ENCODE data around the gene TMEM94.
"Not testable (repeated sequence)": the region's sequence is repeated elsewhere in the genome, so short reads cannot be mapped to it uniquely, and the experiment has no call there.

TMEM94 gene

DNA sequence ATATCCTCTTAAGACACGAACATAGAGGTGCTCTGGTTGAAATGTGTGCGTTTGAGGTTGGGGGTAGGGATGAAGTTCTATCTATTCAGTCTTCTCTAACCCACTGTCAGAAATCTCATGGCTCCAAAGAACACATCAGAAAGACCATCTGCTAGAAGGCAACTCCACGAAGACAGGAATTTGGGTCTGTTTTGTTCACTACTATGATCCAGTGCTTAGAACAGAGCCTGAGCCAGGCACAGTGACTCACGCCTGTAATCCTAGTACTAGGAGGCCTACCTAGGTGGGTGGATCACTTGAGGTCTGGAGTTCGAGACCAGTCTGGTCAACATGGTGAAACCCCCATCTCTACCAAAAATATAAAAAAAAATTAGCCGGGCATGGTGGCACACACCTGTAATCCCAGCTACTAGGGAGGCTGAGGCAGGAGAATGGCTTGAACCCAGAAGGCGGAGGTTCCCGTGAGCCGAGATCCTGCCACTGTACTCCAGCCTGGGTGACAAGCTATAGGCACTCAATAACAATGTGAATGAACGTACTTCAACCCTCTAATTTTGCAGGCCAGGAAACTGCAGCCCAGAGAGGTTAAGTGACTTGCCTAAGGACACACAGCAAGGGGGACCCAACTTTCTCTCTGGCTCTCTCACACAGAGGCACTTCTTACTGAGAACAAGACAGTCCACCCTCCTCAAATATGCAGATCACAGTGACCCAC, 56.6 kb downstream of the TMEM94 start:
- no peak for DNase-seq

DNA sequence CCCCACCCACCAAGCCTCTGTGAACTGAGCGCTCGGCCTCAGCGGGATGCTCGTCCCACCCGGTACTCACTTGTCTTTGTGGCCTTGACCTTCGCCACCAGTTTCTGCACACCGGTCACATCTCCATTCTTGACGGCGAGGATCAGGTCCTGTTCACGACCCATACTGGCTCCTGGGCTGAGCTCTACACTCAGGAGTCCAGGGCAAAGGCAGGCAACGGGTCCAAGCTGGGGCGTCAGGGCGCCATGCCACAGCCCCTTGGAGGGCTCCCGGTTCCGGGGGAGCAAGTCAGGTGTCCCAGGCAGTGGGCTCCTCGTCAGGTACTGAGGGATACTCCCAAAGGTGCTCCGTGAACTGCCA, 57.2 kb downstream of the TMEM94 start:
- DNase-seq = no peak

DNA sequence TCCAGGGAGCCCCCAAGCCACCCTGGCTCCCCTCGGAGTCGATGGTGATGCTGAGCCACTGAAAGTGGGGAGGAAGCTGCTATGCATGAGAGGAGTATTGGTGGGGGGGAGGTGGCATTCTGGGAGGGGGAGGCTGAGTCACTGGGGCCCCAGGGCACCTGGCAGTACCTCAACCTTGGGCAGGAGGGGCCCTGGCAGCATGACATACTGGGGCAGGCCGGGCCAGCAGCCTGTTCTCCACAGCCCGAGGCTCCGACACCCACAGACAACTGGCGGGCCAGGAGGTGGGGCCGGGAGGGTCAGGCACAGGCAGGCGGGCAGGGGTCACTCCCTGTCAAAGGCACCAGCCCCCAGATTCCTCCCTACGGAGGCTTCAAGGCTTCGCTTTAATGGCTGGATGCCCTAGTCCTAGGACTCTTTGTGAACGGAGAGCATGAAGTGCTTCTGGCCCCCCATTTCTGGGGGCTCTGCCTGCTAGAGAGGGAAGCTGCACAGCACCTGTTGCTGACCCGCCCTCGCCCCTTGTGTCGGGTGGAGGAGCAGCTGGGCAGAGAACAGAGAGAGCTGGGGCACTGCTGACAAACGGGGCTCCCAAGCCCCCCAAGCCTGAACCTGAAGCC, 58.0 kb downstream of the TMEM94 start:
- no peak for DNase-seq

DNA sequence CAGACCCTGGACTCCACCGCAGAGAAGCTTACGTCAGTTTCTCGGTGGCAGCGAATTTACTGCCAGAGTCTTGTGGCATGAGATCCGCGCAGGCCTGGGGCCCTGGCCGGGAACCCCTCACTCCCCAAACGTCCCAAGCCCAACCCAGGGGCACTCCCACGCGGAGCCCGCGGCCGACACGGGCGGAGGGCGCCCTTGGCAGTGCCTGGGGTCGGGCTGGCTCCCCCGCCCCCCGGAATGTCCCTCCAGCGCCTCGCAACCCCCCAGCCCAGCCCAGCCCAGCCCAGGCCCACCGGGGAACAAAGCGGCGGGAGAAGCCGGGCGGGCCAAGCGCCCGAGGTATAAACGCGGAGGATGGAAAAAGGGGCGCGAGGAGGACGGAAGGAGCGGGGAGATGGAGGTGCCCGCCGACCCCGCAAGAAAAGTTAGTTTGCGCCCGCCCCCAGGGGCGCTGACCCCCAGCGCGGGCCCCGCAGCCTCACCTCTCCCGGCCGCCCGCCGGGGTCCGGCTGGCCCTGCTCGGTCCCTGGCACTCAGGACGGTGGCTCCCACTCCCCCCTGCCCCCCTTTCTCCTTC, 58.6 kb downstream of the TMEM94 start:
- no peak for DNase-seq

DNA sequence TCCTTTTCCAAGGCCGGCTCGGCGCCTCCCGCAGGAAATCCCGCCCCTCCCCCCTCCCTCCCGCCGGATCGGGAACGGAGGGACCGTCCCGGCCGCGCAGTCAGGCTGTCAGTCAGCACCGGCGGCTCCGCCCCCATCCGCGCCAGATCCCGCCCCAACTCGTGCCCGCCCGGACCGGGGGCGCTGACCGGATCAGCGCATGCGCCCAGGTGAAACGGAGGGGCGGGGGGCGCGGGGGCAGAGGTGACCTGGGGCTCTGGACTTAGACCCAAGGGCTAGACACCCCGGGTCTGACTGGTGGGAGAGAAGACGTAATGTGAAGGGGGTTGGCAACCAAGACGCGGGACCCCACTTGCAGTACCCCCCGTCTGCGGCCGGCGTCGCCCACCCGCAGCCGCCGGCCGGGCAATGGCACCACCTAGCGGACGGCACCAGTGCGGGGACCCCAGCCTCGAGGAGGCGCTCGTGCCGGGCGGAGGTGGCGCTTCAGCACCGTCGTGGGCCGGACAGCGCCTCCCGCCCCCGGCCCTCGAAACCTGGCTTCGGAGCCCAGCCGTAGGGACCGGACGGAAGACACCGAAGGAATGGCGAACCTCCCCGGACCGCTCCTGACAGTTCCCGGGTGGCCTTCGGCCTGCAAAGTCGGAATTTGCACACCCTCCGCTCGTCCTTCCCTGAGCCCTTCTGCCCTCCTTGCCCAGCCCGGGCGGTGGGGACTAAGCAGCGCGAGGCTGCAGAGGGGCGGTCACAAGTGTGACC, 59.2 kb downstream of the TMEM94 start, which contains the start of gene CASKIN2:
TSS of gene CASKIN2 (minus strand) at position 42 of the 759 bp plus-strand sequence. CDS start 1,733 bp downstream, outside the sequence.
- peak; percentile 87 for DNase-seq

DNA sequence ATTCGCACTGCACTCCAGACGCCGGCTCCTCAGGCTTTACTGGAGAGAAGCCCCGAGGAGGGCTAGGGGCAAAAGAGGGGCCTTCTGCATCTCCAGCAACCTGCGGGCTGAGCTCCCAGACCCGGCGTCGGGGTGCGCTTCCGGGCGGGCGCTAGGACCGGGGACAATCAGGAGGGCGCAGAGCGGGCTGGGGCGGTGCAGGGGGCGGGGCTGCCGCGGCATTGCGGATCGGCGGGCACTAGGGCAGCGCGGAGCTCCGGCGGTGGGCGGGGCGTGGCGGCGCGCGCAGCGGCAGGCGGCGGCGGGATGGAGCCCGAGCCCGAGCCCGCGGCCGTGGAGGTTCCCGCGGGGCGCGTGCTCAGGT, 59.8 kb downstream of the TMEM94 start, which contains the start of gene TSEN54:
TSS of gene TSEN54 (plus strand) at position 274 of the 364 bp plus-strand sequence. CDS start at position 307, 33 bp downstream.
- peak; percentile 87 for DNase-seq

DNA sequence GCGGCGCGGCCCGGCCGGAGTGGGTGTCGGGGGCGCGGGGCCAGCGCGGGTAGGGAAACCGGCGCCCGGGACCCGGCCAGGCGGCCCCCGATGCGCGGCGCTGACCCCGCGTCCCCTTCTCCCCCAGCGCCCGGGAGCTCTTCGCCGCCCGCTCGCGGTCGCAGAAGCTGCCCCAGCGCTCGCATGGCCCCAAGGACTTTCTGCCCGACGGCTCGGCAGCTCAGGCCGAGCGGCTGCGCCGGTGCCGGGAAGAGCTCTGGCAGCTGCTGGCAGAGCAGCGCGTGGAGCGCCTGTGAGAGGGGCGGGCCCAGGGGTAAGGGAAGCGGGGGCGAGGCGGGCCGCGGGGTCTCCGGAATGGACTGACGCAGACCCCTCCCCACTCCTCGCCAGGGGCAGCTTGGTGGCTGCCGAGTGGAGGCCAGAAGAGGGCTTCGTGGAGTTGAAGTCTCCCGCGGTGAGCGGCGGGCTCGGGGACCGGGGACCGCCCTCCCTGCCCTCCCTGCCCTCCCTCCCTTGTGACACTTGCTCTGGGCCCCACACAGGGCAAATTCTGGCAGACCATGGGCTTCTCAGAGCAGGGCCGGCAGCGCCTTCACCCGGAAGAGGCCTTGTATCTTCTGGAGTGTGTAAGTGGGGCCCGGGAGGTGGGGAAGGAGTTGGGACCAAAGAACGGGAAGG, 60.3 kb downstream of the TMEM94 start:
- no peak for DNase-seq

DNA sequence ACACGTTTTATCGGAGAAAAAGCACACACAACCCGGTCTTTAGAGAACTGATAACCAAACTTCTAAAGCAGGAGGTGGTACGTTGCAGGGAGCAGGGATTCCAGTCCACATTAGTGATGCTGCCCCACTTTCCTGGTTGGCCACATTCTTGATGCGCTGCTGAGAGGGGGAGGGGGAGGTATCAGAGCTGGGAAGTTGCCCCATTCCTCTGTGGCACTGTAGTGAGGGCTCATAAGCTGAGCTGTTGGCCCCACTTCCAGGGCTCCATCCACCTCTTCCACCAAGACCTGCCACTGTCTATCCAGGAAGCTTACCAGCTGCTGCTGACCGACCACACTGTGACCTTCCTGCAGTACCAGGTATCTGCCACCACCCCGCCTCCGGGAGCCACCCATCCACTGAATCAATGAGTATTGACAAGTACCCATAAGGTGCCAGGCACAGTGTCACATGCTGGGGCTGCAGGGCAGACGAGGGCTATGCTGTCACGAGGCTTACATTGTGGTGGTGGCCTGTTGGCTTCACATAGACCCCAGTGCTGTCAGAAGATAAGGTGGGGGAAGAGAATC, 60.9 kb downstream of the TMEM94 start:
- DNase-seq = no peak

DNA sequence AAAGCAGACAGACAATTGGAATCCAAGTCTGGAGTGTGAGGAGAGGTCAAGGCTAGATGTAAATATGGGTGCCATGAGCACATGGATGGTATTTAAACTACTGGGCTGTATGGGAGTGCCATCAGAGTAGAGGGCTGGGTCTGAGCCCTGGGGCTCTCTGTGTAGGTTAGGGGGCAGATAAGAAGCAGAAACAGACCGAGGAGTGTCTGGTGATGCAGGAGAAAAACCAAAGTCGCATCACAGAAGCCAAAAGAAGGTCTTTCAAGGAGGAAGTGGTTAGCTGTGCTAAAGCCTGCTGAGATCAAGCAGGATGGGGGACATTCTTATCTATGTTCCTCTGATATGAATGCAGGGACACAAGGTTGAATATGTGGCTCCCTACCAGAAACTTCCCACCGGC, 61.8 kb downstream of the TMEM94 start:
- DNase-seq = no peak

DNA sequence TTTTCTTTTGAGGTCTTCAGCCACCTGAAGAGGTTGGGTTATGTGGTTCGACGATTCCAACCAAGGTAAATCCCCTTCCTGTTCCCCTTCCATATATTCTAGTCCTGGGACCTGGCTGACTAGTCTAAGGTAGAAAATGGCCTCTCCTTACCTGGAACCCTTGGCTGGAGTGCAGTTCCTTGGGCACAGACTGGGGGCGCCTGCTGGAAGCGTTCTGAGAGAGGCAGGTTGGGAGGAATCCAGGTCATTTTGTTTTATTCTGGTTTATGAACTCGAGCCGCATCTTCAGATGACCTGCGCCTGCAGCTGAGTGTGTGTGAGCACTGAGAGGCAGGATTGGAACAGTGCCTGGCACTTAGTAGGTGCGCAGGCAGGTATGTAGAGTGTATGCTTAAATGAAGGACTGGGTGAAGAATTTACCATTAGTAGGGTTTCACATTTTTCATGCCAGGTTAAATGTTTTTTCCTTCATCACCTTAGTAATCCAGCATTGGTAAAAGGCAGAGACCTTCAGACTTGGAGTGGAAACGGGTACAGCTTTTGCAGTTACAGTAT, 62.6 kb downstream of the TMEM94 start:
- no peak for DNase-seq

DNA sequence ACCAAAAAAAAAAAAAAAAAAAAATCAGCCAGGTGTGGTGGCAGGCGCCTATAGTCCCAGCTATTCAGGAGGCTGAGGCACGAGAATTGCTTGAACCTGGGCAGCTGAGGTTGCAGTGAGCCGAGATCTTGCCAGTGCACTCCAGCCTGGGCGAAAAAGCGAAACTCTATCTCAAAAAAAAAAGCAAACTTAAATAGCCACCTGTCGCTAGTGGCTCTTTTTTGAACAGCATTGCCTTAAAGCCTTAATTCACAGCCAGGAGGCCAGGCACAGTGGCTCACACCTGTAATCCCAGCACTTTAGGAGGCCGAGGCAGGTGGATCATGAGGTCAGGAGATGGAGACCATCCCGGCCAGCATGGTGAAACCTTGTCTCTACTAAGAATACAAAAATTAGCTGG, 64.0 kb downstream of the TMEM94 start:
- not testable (repeated sequence) for DNase-seq

DNA sequence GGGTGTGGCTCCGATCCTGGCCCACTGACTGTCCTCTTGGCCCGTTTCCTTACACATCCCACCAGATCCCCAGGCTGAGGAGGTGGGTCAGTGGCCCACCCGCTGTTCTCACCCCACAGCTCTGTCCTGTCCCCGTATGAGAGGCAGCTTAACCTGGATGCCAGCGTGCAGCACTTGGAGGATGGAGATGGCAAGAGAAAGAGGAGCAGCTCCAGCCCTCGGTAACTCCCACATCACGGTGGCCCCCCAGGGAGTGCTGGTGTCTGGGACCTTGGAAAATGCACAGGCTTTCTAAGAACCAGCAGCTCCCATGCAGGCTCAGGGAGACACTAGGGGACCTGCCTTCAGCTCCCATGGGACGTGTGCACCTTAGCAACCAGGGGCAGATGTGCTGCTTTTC, 64.9 kb downstream of the TMEM94 start:
- no peak for DNase-seq

DNA sequence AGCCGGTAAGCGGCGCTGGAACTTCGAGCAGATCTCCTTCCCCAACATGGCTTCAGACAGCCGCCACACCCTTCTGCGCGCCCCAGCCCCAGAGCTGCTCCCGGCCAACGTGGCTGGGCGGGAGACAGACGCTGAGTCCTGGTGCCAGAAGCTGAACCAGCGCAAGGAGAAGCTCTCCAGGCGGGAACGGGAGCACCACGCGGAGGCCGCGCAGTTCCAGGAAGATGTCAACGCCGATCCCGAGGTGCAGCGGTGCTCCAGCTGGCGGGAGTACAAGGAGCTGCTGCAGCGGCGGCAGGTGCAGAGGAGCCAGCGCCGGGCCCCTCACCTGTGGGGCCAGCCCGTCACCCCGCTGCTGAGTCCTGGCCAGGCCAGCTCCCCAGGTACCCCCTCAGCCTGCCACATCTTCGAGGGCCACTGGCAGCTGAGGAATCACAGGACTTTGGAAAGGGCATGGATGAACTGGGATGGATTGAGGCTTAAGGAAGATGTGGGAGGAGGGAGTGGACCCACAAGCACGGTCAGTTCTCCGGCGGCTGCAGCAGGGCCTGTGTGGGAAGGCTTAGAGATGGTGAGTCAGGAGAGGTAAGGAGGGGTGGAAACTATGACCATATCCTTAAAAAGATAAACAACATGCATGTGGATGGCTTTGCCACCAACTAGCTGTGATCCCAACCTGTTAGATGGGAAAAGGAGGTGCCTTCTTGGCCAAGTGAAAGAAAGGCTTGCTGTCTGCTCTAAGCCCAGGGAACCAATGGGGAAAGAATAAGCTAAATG, 65.7 kb downstream of the TMEM94 start:
- no peak for DNase-seq

DNA sequence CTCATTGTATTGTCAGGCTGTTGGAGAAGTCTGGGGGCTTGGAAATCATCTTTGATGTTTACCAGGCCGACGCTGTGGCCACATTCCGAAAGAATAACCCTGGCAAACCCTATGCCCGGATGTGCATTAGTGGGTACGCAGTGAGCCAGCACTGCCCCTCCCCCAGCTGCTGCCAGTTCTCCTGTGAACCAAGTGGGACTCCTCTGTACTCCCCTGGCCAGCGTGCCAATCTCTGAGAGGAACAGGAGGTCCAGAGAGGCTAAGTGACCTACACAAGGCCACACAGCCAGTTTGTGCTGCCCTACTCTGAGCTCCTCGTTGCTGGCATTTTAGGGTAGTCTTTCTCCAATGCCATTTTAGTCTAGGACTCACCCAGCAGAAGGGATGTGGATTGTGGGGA, 67.2 kb downstream of the TMEM94 start:
- no peak for DNase-seq

DNA sequence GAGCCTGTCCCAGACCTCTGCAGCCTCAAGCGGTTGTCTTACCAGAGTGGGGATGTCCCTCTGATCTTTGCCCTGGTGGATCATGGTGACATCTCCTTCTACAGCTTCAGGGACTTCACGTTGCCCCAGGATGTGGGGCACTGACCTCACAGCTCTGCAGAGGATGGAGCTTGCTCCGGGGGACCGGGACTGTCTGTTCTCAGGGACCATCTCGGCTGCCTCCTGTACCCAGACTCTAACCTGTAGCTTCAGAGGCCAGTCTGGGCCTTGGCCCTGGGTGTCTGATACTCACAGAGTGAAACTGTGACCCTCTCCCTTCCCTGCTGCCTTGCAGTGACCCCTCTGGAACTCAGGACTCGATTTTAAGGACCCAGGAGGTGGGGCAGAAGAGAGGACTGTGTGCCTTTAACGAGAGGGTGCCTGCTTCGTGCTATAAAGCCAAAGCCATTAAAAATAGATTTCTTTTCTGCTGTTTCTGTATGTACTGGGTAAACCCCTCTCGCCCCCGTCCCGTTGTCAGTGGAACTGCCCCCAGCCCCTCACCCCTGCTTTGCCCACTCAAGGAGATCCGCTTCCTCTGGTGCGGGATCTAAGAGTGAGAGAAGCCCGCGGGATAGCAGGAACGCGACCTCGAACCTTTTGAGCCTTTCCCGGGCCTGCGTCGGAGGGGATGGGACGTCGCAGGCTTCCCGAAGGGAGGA, 68.0 kb downstream of the TMEM94 start:
- no peak for DNase-seq

DNA sequence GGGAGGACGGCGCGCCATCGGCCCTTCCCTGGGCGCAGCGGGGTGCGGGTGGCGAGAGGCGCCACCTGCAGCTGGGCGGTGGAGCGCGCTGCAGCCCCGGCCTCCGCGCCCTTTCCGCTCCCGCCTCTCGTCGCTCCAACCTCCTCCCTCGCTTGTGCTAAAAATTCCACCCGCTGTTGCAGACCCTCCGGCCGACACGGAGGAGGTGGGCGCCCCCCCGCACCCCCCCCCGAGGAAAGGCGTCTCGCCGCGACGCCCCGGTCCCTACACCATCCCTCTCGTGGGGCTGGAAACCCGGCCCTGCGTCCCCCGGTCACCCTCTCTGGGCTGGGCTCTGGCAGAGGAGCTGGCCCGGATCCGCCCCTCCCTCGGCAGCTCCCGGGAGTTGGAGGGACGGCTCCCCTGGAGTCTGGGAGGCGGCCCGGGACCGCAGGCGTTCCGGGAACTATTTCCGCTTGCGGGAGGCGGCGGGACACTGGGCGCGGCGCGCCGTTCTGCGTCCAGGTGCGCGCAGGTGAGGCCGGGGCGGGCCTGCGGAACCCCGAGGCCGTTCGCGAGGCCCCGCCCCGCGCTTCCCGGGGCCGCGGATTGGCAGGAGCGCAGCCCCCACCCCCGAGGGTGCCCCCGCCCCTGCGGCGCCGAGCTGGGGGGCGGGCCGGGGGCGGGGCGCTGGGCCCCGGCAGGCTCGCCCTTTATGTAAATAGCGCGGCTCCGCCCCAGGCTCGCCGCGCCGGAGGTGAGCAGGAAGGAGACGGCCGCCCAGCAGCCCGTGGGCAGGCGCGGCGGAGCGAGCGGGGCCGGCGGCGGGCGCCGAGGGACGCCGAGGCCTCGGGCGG, 68.8 kb downstream of the TMEM94 start, which contains the start of gene LLGL2:
TSS of gene LLGL2 (plus strand) at position 728 of the 836 bp plus-strand sequence. CDS start 17,730 bp downstream, outside the sequence.
- peak; percentile 54 for DNase-seq

DNA sequence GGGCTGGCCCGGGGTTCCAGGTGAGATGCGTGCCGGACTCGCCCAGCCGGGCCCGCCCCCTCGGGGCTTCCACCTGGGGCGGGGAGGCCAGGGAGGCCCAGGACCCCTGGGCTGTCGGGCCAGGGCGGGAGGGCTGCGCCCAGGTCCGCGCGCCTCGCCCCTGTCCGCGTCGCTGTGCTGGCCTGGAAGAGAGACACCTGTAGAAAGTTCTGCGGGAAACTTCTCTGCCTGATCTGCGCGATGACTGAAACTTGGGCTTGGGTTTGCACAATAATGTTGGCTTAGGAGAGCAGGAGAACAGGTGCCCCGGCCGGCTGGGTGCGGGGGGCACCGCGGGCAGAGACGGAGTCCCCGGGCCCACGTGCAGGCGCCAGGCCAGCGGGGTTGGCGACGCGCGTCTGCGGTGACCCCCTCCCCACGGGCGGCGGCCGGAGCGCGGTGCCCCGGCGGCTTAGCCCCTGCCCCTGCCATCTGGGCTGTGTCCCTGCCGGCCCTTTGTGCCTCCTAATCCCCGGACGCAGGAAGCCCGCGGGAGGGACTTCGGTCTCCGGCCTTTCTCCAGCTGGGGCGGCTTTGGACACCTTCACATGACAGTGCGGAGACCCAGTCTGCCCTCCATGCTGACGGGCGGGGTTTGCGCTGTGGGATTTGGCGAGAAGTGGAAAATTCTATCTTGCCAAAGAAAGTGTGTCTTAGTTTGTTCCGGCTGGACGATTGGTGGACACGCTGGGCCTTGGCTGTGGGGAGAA, 69.5 kb downstream of the TMEM94 start:
- DNase-seq = no peak

DNA sequence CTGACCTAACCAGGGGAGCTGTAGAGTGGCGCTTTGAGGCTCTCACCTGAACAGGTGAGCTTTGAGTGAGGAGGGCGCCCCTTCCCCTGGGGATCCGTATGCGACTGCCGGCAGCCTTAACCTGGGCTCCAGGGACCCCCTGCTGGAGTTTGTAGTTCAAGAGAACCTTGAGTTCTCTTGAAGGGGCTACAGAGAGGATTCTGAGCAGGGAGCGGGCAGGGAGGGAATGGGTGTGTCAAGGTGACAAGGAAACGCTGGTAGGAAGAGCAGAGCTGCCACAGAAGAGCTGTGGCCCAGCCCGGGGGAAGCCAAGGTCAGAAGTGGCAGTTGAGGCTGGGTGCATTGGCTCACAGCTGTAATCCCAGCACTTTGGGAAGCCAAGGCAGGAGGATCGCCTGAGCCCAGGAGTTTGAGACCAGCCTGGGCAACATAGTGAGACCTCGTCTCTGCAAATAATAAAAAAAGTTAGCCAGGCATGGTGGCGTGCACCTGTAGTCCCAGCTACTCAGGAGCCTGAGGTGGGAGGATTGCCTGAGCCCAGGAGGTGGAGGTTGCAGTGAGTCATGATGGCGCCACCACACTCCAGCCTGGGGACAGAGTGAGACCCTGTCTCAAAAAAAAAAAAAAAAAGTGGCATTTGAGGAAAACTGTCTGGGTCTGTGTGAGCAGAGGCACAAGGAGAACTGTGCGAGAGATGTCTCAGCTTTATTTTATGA, 70.3 kb downstream of the TMEM94 start:
- DNase-seq = no peak
